ENCODE results near the gene WNK2.
"Not testable (repeated sequence)": the region's sequence is repeated elsewhere in the genome, so short reads cannot be mapped to it uniquely, and the experiment has no call there.

DNA sequence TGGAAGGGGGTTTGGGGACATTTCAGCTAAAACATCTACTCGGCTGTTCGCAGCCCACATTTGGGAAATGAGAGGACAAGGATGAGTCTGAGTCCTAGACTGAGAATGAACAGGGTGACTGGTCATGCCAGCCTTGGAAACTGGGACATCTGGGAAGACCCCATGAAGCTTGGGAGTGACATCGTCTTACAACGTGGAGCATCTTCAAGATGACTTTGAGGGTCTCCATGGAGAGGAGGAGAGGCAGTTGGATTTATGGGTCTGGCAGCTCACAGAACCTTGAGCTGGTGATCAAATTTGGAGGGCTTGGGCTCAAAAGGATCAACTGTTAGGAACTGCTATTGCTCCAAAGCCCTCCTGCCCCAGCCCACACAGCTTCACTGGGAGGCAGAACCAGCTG is 182.5 kb downstream of the WNK2 start:
- TF ChIP-seq, protein P1, sequence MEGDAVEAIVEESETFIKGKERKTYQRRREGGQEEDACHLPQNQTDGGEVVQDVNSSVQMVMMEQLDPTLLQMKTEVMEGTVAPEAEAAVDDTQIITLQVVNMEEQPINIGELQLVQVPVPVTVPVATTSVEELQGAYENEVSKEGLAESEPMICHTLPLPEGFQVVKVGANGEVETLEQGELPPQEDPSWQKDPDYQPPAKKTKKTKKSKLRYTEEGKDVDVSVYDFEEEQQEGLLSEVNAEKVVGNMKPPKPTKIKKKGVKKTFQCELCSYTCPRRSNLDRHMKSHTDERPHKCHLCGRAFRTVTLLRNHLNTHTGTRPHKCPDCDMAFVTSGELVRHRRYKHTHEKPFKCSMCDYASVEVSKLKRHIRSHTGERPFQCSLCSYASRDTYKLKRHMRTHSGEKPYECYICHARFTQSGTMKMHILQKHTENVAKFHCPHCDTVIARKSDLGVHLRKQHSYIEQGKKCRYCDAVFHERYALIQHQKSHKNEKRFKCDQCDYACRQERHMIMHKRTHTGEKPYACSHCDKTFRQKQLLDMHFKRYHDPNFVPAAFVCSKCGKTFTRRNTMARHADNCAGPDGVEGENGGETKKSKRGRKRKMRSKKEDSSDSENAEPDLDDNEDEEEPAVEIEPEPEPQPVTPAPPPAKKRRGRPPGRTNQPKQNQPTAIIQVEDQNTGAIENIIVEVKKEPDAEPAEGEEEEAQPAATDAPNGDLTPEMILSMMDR (IDR thresholded peaks at IDR 0.05; ENCODE audit: low read depth, low read length, poor library complexity, severe bottlenecking) = not testable (repeated sequence)
- TF ChIP-seq EZH2phosphoT487 (IDR thresholded peaks at IDR 0.05; ENCODE audit: borderline replicate concordance, low read length) = not testable (repeated sequence)

Measured in DOHH2 (cell line).